Suprapubic skin (tissue), 4 donors: ENCODE data around the gene KIAA1755. TPM values are rescaled to one million over a fixed set of nuclear protein-coding genes. Genes with fewer than 3 reads are reported as not detected.

ENCODE experiments used
- DNase-seq, 2 donors: peaks; one replicate each; pipeline ENCODE4 v3.0.0-alpha.2; 2019; ENCODE audit warnings: low spot score in 2 of 2
- H3K27ac ChIP-seq: fragments of 200-600 bp; sonication (generic); one replicate; pipeline ENCODE4 v1.5.1; 2019
- H3K27me3 ChIP-seq: fragments of 200-600 bp; sonication (generic); one replicate; pipeline ENCODE4 v1.5.1; 2019
- H3K36me3 ChIP-seq: fragments of 200-600 bp; sonication (generic); one replicate; pipeline ENCODE4 v1.5.1; 2019
- H3K4me1 ChIP-seq: fragments of 200-600 bp; sonication (generic); one replicate; pipeline ENCODE4 v1.5.1; 2019
- H3K4me3 ChIP-seq: fragments of 200-600 bp; sonication (generic); one replicate; pipeline ENCODE4 v1.5.1; 2019; ENCODE audit warnings: mild to moderate bottlenecking
- H3K9me3 ChIP-seq: fragments of 200-600 bp; sonication (generic); one replicate; pipeline ENCODE4 v1.5.1; 2019
- EP300 ChIP-seq: sonication (generic); formaldehyde crosslinking; IDR thresholded peaks from one replicate; pipeline ENCODE4 v1.6.1; 2017; ENCODE audit warnings: antibody characterized with exemption
- POLR2A ChIP-seq, 2 donors: fragments of 450-650 bp; IDR thresholded peaks; one replicate each; pipeline ENCODE4 v1.6.1; 2017; ENCODE audit warnings: antibody characterized with exemption in 2 of 2, mild to moderate bottlenecking in 2 of 2, moderate library complexity in 2 of 2
- POLR2AphosphoS5 ChIP-seq, 3 donors: sonication (generic); formaldehyde crosslinking; IDR thresholded peaks; one replicate each; pipeline ENCODE4 v1.6.1; 2017; ENCODE audit warnings: antibody characterized with exemption in 3 of 3
- WGBS: methylation state at CpG from one replicate; pipeline ENCODE4 v1.1.5; 2018; 5-methylcytosine and 5-hydroxymethylcytosine counted together
- total RNA-seq, 4 donors: library from RNA; depleted of rRNA; stranded (reverse); fragments of >200 nt; gene quantifications; one replicate each; pipeline ENCODE4 v1.1.0, GENCODE V29; 2016
- TF ChIP-seq, protein P1 (sequence below), 2 donors: fragments of 200-600 bp in 1 of 2; fragments of 450-650 bp in 1 of 2; sonication (generic) in 1 of 2; IDR thresholded peaks; one replicate each; pipeline ENCODE4 v1.5.1; 2016 to 2019; ENCODE audit warnings: antibody characterized with exemption in 2 of 2, mild to moderate bottlenecking in 1 of 2, moderate library complexity in 1 of 2

Gene KIAA1755
- total RNA-seq, 4 donors from 2014 or later, result 1.2 to 3.3 (median 2.0) TPM; not detected in 1

DNA sequence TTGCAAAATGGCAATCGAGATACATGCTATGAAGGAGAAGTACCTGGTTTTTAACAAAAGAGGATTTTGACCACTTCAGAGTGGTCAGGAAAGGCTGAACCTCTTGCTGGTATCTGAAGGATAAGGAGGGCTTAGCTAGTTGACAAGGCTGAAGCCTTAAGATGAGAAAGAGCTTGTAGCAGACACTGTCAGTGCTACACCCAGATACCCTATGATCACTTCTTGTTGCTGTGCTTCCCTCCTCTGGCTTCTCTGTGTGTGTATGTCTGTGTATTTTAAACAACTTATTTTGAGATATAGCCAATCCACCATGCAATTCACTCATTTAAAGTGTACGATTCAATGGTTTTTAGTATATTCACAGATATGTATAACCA is 56.6 kb downstream of the KIAA1755 start:
- WGBS, result 78% methylated on average over 2 of the region's 2 CpGs
- Histone ChIP-seq H3K4me1 (no peaks in the 10 kb centered on the region), H3K9me3 (no peaks in the 10 kb centered on the region), H3K27me3 (peaks cover under 1% of the 10 kb centered on the region), H3K4me3 (no peak overlapping the region), H3K27ac (no peak overlapping the region), H3K36me3 (no peaks in the 10 kb centered on the region)
- DNase-seq, result no peak
- TF ChIP-seq EP300, result no peak
- TF ChIP-seq POLR2A (IDR thresholded peaks at IDR 0.05), result no peak
- TF ChIP-seq POLR2AphosphoS5 (IDR thresholded peaks at IDR 0.05), result no peak
- TF ChIP-seq, protein P1, sequence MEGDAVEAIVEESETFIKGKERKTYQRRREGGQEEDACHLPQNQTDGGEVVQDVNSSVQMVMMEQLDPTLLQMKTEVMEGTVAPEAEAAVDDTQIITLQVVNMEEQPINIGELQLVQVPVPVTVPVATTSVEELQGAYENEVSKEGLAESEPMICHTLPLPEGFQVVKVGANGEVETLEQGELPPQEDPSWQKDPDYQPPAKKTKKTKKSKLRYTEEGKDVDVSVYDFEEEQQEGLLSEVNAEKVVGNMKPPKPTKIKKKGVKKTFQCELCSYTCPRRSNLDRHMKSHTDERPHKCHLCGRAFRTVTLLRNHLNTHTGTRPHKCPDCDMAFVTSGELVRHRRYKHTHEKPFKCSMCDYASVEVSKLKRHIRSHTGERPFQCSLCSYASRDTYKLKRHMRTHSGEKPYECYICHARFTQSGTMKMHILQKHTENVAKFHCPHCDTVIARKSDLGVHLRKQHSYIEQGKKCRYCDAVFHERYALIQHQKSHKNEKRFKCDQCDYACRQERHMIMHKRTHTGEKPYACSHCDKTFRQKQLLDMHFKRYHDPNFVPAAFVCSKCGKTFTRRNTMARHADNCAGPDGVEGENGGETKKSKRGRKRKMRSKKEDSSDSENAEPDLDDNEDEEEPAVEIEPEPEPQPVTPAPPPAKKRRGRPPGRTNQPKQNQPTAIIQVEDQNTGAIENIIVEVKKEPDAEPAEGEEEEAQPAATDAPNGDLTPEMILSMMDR (IDR thresholded peaks at IDR 0.05), result no peak

DNA sequence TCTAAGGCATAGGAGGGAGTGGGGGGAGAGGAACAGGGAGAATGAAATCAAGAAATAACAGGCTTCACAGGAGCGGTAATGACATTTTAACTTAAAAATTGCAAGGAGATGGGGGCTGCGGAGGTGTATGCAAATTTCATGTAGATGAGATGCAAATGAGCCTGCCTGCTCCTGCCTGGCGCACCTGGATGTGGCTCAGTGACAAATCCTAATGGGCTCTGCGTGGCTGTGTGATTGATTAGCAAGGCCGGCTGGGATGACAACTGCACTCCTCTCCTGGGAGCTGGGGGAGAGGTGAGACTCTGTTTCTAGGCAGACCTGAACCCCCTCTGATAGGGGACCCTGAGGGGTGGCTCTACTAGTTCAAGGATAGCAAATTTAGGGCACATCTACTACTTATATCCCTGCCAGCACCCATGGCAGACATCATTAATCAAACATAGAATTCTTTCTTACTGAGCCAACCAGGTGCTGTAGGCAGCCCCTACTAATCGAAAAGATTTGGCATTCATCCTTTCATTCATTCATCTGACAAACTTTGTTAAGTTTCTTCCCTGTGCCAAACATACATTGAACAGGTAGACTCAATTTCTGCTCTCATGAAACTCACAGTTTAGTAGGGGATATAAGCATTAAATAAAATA is 57.1 kb downstream of the KIAA1755 start:
- H3K27ac ChIP-seq, result no peak overlapping the region
- no peak for DNase-seq
- WGBS, result 66% methylated on average over 6 of the region's 6 CpGs

DNA sequence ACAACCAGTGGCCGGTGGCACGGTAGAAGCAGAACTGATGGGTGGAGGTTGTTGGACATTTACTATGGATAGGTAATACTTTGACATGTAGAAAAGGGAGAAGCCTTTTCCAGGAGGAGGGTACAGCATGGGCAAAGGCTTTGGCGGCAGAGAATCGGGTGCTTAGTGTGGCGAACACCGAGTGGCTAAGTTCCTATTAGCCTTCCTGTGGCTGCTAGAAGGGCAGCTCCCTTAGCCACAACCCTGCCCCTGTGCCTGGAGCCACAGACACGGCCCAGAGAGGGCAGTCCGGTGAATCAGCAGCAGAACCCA is 57.6 kb downstream of the KIAA1755 start:
- WGBS, result 91% methylated on average over 8 of the region's 8 CpGs
- no peak overlapping the region for H3K4me3 ChIP-seq
- H3K4me1 ChIP-seq, result no peaks in the 10 kb centered on the region
- TF ChIP-seq, protein P1 (IDR thresholded peaks at IDR 0.05), result no peak
- no peak for TF ChIP-seq POLR2AphosphoS5 (IDR thresholded peaks at IDR 0.05)
- TF ChIP-seq EP300, result no peak
- TF ChIP-seq POLR2A (IDR thresholded peaks at IDR 0.05), result no peak
- no peak for DNase-seq
- H3K36me3 ChIP-seq, result no peaks in the 10 kb centered on the region
- H3K27ac ChIP-seq, result no peak overlapping the region
- peaks cover 2% of the 10 kb centered on the region for H3K27me3 ChIP-seq
- no peaks in the 10 kb centered on the region for H3K9me3 ChIP-seq

More for the DNA sequence above, 57.1 kb downstream of the KIAA1755 start:
- peaks cover 2% of the 10 kb centered on the region for H3K27me3 ChIP-seq
- no peaks in the 10 kb centered on the region for H3K36me3 ChIP-seq
- TF ChIP-seq, protein P1 (IDR thresholded peaks at IDR 0.05), result no peak
- no peaks in the 10 kb centered on the region for H3K4me1 ChIP-seq
- H3K9me3 ChIP-seq, result no peaks in the 10 kb centered on the region
- no peak overlapping the region for H3K4me3 ChIP-seq

DNA sequence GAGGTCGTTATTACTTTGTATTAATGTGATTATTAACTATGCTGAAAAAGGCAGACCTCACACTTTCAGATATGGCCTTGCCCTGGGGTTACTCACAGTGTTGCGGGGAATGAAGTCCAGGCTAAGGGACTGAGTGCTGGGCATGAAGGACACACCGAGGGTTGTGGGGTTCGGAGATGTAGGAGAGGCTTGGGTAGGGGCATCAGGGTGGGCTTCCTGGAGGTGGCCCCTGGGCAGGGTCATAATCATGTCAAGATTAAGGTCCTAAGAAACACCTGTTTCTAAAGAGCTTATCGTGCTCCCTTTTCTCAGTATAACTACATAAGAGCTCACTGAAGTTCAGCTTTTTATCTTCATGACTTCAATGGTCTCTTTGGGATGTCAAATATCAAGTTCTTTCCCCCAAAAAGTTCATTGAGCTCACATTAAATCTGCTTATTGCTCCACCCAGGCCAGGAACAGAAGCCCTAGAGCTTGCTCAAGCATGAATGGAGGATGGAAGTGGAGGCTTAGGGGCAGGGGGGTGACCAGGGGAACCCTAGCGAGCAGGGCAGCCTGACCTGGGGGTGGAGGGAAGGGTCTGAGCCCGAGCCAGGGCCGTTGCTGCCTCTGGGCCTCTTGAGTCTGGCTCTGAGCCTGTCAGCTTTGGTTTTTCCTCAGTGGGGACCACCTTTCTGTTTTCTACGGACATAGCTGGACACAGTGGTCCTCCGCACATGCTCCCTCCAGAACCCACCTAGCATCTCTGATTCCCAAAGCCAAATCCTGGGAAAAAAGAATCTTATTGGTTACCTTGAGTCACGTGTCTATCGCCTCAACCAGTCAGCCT is 58.2 kb downstream of the KIAA1755 start:
- TF ChIP-seq EP300 (no peak), POLR2AphosphoS5 (IDR thresholded peaks at IDR 0.05) (no peak), POLR2A (IDR thresholded peaks at IDR 0.05) (no peak)
- TF ChIP-seq, protein P1 (IDR thresholded peaks at IDR 0.05), result no peak
- H3K27ac ChIP-seq, result no peak overlapping the region
- no peak for DNase-seq

DNA sequence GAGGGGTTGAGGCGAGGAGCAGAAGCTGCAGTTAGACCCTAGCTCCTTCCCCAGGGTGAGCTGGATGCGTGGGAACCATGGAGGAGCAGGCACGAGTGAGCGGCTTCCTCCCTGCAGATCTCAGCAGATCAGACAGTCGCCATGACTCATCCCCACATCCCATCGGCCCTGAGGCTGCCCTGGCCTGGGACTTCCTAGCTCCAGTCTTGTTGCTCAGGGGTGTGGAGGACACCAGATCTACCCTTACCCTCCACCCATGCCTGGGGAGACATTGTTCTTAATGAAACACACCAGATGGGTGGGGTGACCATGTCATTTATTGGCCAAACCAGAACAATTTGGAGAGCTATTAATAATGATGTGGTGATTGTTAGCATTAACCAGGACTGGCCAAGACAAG is 59.2 kb downstream of the KIAA1755 start:
- Histone ChIP-seq H3K9me3 (no peaks in the 10 kb centered on the region), H3K4me3 (no peak overlapping the region), H3K27me3 (peaks cover 2% of the 10 kb centered on the region), H3K27ac (no peak overlapping the region), H3K4me1 (no peaks in the 10 kb centered on the region), H3K36me3 (no peaks in the 10 kb centered on the region)
- no peak for DNase-seq
- 42% methylated on average over 6 of the region's 6 CpGs for WGBS
- TF ChIP-seq POLR2AphosphoS5 (IDR thresholded peaks at IDR 0.05) (no peak), POLR2A (IDR thresholded peaks at IDR 0.05) (no peak), EP300 (no peak)
- TF ChIP-seq, protein P1 (IDR thresholded peaks at IDR 0.05), result no peak

More for the DNA sequence above, 58.2 kb downstream of the KIAA1755 start:
- 88% methylated on average over 12 of the region's 12 CpGs for whole genome bisulfite sequencing
- H3K36me3 ChIP-seq, result no peaks in the 10 kb centered on the region
- peaks cover 2% of the 10 kb centered on the region for H3K27me3 ChIP-seq
- H3K4me1 ChIP-seq, result no peaks in the 10 kb centered on the region
- H3K9me3 ChIP-seq, result no peaks in the 10 kb centered on the region
- H3K4me3 ChIP-seq, result no peak overlapping the region
